Hepatocyte (in vitro differentiated cells): Measurements from ENCODE around the gene DEK. TPM values are rescaled to one million over a fixed set of nuclear protein-coding genes. Genes with fewer than 3 reads are reported as not detected.

Experiments used
- DNase-seq: peaks from one replicate; pipeline ENCODE4 v3.0.0-alpha.2; 2016; ENCODE audit warnings: low spot score
- H2AFZ ChIP-seq: fragments of 200-600 bp; sonication (generic); 2 replicates; pipeline ENCODE4 v1.6.0; 2016; ENCODE audit warnings: antibody characterized with exemption, mild to moderate bottlenecking
- H3K27ac ChIP-seq: fragments of 200-600 bp; sonication (generic); 2 replicates; pipeline ENCODE4 v1.5.1; 2016; ENCODE audit warnings: mild to moderate bottlenecking
- H3K27me3 ChIP-seq: fragments of 200-600 bp; sonication (generic); 2 replicates; pipeline ENCODE4 v1.6.1; 2016
- H3K36me3 ChIP-seq: fragments of 200-600 bp; sonication (generic); replicated peaks from 2 replicates; pipeline ENCODE4 v1.5.1; 2016; ENCODE audit warnings: low read depth; ENCODE audit not compliant: insufficient read depth
- H3K4me1 ChIP-seq: fragments of 200-600 bp; sonication (generic); 2 replicates; pipeline ENCODE4 v1.5.1; 2016; ENCODE audit warnings: mild to moderate bottlenecking, moderate library complexity; ENCODE audit not compliant: insufficient read depth
- H3K4me2 ChIP-seq: fragments of 200-600 bp; sonication (generic); 2 replicates; pipeline ENCODE4 v1.6.0; 2016
- H3K4me3 ChIP-seq: fragments of 200-600 bp; sonication (generic); 2 replicates; pipeline ENCODE4 v1.5.1; 2016; ENCODE audit warnings: mild to moderate bottlenecking
- H3K79me2 ChIP-seq: fragments of 200-600 bp; sonication (generic); 2 replicates; pipeline ENCODE4 v1.6.0; 2017; ENCODE audit warnings: mild to moderate bottlenecking
- H3K9me2 ChIP-seq: fragments of 200-600 bp; sonication (generic); replicated peaks from 2 replicates; pipeline ENCODE4 v1.6.0; 2017; ENCODE audit warnings: mild to moderate bottlenecking; ENCODE audit not compliant: insufficient read depth
- H3K9me3 ChIP-seq: fragments of 200-600 bp; sonication (generic); 2 replicates; pipeline ENCODE4 v1.5.1; 2016; ENCODE audit warnings: low read depth, mild to moderate bottlenecking
- H4K20me1 ChIP-seq: fragments of 200-600 bp; sonication (generic); 2 replicates; pipeline ENCODE4 v1.6.0; 2016; ENCODE audit warnings: mild to moderate bottlenecking; ENCODE audit not compliant: insufficient read depth, poor library complexity, severe bottlenecking
- EZH2 ChIP-seq: fragments of 200-600 bp; sonication (generic); IDR thresholded peaks from 2 replicates; pipeline ENCODE4 v1.6.1; 2016; ENCODE audit warnings: antibody characterized with exemption, mild to moderate bottlenecking, borderline replicate concordance
- EZH2phosphoT487 ChIP-seq: fragments of 200-600 bp; sonication (generic); IDR thresholded peaks from one replicate; pipeline ENCODE4 v1.6.1; 2018; ENCODE audit warnings: antibody characterized with exemption, mild to moderate bottlenecking, low read depth, moderate library complexity; ENCODE audit not compliant: unreplicated experiment, severe bottlenecking
- WGBS: methylation state at CpG from one replicate; pipeline ENCODE4 v1.1.6; 2016; ENCODE audit warnings: low lambda C conversion rate; ENCODE audit errors: missing lambda C conversion rate; 5-methylcytosine and 5-hydroxymethylcytosine counted together
- polyA plus RNA-seq: library from polyadenylated mRNA; unstranded; fragments of >200 nt; fragmentation: Nextera tagmentation; extraction: Ambion mirVana; gene quantifications from 2 replicates; pipeline ENCODE4 v1.2.1, GENCODE V29; 2016
- total RNA-seq: library from RNA; depleted of rRNA; stranded (reverse); fragments of >200 nt; gene quantifications from 2 replicates; pipeline ENCODE4 v1.2.3, GENCODE V29; 2014
- TF ChIP-seq, protein P1 (sequence below): fragments of 200-600 bp; sonication (generic); IDR thresholded peaks from 2 replicates; pipeline ENCODE4 v1.5.1; 2016; ENCODE audit warnings: antibody characterized with exemption, mild to moderate bottlenecking; ENCODE audit not compliant: poor library complexity

DEK gene
- total and polyA plus RNA-seq, 2 experiments from 2014 or later, result 39.9 to 81.3 TPM

DNA sequence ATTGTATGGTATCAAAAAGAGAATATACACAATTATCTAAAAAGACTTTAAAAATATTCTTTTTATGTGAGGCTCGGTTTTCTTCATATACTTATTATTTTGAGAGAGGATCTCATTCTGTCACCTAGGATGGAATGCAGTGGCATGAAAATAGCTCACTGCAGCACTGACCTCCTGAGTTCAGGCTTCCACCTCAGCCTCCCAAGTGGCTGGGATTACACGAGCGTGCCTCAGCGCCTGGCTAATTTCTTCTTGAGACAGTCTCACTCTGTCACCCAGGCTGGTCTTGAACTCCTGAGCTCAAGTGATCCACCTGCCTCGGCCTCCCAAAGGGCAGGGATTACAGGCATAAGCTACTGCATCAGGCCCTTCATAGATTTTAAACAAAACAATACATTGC lies 10.7 kb downstream of the DEK start:
- DNase-seq, result no peak
- Histone ChIP-seq H3K4me2 (no peak overlapping the region), H2AFZ (no peak overlapping the region), H3K9me2 (no peaks in the 10 kb centered on the region), H4K20me1 (peaks cover 6% of the 10 kb centered on the region), H3K4me1 (no peaks in the 10 kb centered on the region), H3K79me2 (peaks cover 81% of the 10 kb centered on the region), H3K4me3 (no peak overlapping the region), H3K36me3 (peaks cover 2% of the 10 kb centered on the region), H3K9me3 (no peaks in the 10 kb centered on the region), H3K27me3 (no peaks in the 10 kb centered on the region), H3K27ac (no peak overlapping the region)
- no peak for TF ChIP-seq EZH2phosphoT487
- no peak for TF ChIP-seq EZH2
- TF ChIP-seq, protein P1, sequence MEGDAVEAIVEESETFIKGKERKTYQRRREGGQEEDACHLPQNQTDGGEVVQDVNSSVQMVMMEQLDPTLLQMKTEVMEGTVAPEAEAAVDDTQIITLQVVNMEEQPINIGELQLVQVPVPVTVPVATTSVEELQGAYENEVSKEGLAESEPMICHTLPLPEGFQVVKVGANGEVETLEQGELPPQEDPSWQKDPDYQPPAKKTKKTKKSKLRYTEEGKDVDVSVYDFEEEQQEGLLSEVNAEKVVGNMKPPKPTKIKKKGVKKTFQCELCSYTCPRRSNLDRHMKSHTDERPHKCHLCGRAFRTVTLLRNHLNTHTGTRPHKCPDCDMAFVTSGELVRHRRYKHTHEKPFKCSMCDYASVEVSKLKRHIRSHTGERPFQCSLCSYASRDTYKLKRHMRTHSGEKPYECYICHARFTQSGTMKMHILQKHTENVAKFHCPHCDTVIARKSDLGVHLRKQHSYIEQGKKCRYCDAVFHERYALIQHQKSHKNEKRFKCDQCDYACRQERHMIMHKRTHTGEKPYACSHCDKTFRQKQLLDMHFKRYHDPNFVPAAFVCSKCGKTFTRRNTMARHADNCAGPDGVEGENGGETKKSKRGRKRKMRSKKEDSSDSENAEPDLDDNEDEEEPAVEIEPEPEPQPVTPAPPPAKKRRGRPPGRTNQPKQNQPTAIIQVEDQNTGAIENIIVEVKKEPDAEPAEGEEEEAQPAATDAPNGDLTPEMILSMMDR, result no peak
- WGBS, result 84% methylated on average over 5 of the region's 5 CpGs

GRCh38 chr6:18249271-18249670 lies 15.1 kb downstream of the DEK start:
- no peaks in the 10 kb centered on the region for H3K4me1 ChIP-seq
- H3K36me3 ChIP-seq, result no peaks in the 10 kb centered on the region
- H3K4me3 ChIP-seq, result no peak overlapping the region
- H3K9me3 ChIP-seq, result no peaks in the 10 kb centered on the region
- H3K4me2 ChIP-seq, result no peak overlapping the region
- H3K79me2 ChIP-seq, result peaks cover 43% of the 10 kb centered on the region
- H2AFZ ChIP-seq, result no peak overlapping the region
- 89% methylated on average over 4 of the region's 4 CpGs for WGBS
- H3K27ac ChIP-seq, result no peak overlapping the region
- H4K20me1 ChIP-seq, result no peaks in the 10 kb centered on the region
- no peaks in the 10 kb centered on the region for H3K27me3 ChIP-seq
- no peak for DNase-seq
- TF ChIP-seq, protein P1, result no peak
- TF ChIP-seq EZH2phosphoT487 (no peak), EZH2 (no peak)
- no peaks in the 10 kb centered on the region for H3K9me2 ChIP-seq

GRCh38 chr6:18248698-18249097 lies 15.6 kb downstream of the DEK start:
- DNase-seq, result no peak
- no peak overlapping the region for H3K4me3 ChIP-seq
- no peaks in the 10 kb centered on the region for H3K9me3 ChIP-seq
- H3K36me3 ChIP-seq, result no peaks in the 10 kb centered on the region
- H4K20me1 ChIP-seq, result no peaks in the 10 kb centered on the region
- no peak overlapping the region for H3K4me2 ChIP-seq
- H2AFZ ChIP-seq, result no peak overlapping the region
- no peaks in the 10 kb centered on the region for H3K4me1 ChIP-seq
- H3K27ac ChIP-seq, result no peak overlapping the region
- H3K79me2 ChIP-seq, result peaks cover 40% of the 10 kb centered on the region
- 93% methylated on average over 2 of the region's 2 CpGs for WGBS
- TF ChIP-seq EZH2, result no peak
- TF ChIP-seq, protein P1, result no peak
- TF ChIP-seq EZH2phosphoT487, result no peak
- no peaks in the 10 kb centered on the region for H3K9me2 ChIP-seq
- H3K27me3 ChIP-seq, result no peaks in the 10 kb centered on the region

DNA sequence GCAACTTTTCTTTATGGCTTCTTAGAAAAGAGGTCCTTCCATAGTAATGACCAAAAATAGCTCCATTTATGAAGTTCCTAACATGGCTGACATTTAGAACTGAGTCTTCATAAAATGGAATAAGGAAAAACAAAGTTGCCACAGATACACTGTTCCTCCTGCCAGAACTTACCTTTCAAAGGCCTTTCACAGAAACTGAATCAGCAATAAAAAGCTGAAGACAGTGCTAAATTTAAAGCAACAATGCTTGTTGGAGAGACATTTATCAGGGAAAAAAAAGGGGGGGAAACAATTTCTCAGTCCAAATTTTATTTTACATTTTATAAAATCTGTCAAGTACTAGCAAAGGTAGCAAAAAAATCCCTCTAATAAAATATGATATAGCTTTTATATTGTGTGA lies 17.3 kb downstream of the DEK start:
- no peak overlapping the region for H3K4me3 ChIP-seq
- H3K79me2 ChIP-seq, result peaks cover 37% of the 10 kb centered on the region
- no peaks in the 10 kb centered on the region for H3K27me3 ChIP-seq
- TF ChIP-seq, protein P1, result no peak
- no peak for TF ChIP-seq EZH2
- TF ChIP-seq EZH2phosphoT487, result no peak
- H2AFZ ChIP-seq, result no peak overlapping the region
- peak overlapping the region; percentile 16 for H3K27ac ChIP-seq
- H3K36me3 ChIP-seq, result no peaks in the 10 kb centered on the region
- no peaks in the 10 kb centered on the region for H3K9me2 ChIP-seq
- H4K20me1 ChIP-seq, result no peaks in the 10 kb centered on the region
- DNase-seq, result no peak
- no peak overlapping the region for H3K4me2 ChIP-seq
- H3K9me3 ChIP-seq, result no peaks in the 10 kb centered on the region
- H3K4me1 ChIP-seq, result no peaks in the 10 kb centered on the region
